Stimulated activated naive CD8-positive, alpha-beta T cell treated with anti-CD3 and anti-CD28 coated beads, Interleukin-15, amount 100 ng/mL, for 72 hours (primary cell): ENCODE measurements around the gene PRDM11.

ENCODE experiments used
- ATAC-seq: fragments of 150-1000 bp; cut with Tn5 transposase; 2 replicates; pipeline ENCODE4 v1.10.0; 2021; ENCODE audit warnings: mild to moderate bottlenecking, moderate library complexity
- DNase-seq, 2 donors: peaks; one replicate each; pipeline ENCODE4 v3.0.0; 2021 to 2022
- H3K27ac Mint-ChIP-seq, 2 donors: one replicate each; pipeline ENCODE4 v1.8.0; 2022; ENCODE audit warnings: mild to moderate bottlenecking in 2 of 2, mixed read lengths in 2 of 2, moderate library complexity in 2 of 2
- H3K27me3 Mint-ChIP-seq: one replicate; pipeline ENCODE4 v1.8.0; 2022; ENCODE audit warnings: mixed read lengths
- H3K4me1 Mint-ChIP-seq: one replicate; pipeline ENCODE4 v1.8.0; 2022; ENCODE audit warnings: mild to moderate bottlenecking, mixed read lengths
- H3K4me3 Mint-ChIP-seq, 2 donors: one replicate each; pipeline ENCODE4 v1.8.0; 2022; ENCODE audit warnings: mild to moderate bottlenecking in 2 of 2, mixed read lengths in 2 of 2, moderate library complexity in 1 of 2
- H3K9me3 Mint-ChIP-seq, 2 donors: one replicate each; pipeline ENCODE4 v1.8.0; 2022; ENCODE audit warnings: mixed read lengths in 2 of 2

The PRDM11 gene

GRCh38 chr11:45149483-45150056 is 3.1 kb downstream of the PRDM11 start:
- no peak for DNase-seq
- peaks cover 16% of the 10 kb centered on the region for H3K27me3 Mint-ChIP-seq
- peaks cover 4 to 10% of the 10 kb centered on the region in 2 donors for H3K9me3 Mint-ChIP-seq
- ATAC-seq: no peak
- H3K4me3 Mint-ChIP-seq: no peak overlapping the region
- peaks cover 46% of the 10 kb centered on the region for H3K4me1 Mint-ChIP-seq
- no peak overlapping the region for H3K27ac Mint-ChIP-seq

GRCh38 chr11:45150301-45150700 is 3.9 kb downstream of the PRDM11 start:
- ATAC-seq (no peak), DNase-seq (no peak)
- Mint-ChIP-seq H3K9me3 (peaks cover 4 to 10% of the 10 kb centered on the region in 2 donors), H3K27me3 (peaks cover 10% of the 10 kb centered on the region), H3K27ac (no peak overlapping the region), H3K4me3 (no peak overlapping the region), H3K4me1 (peaks cover 51% of the 10 kb centered on the region)

- no peak for DNase-seq
- Mint-ChIP-seq H3K4me1 (peaks cover 45% of the 10 kb centered on the region), H3K4me3 (no peak overlapping the region), H3K9me3 (peaks cover 4 to 10% of the 10 kb centered on the region in 2 donors), H3K27me3 (peaks cover 4% of the 10 kb centered on the region), H3K27ac (no peak overlapping the region)
- ATAC-seq: no peak
Measured at GRCh38 chr11:45150943-45151342, 4.5 kb downstream of the PRDM11 start.

GRCh38 chr11:45151362-45151982 is 5.0 kb downstream of the PRDM11 start:
- DNase-seq (no peak), ATAC-seq (no peak)
- Mint-ChIP-seq H3K4me3 (no peak overlapping the region), H3K9me3 (peaks cover 4 to 10% of the 10 kb centered on the region in 2 donors), H3K4me1 (peaks cover 45% of the 10 kb centered on the region), H3K27me3 (no peaks in the 10 kb centered on the region), H3K27ac (no peak overlapping the region)

- Mint-ChIP-seq H3K9me3 (peaks cover 4 to 10% of the 10 kb centered on the region in 2 donors), H3K4me1 (peaks cover 50% of the 10 kb centered on the region), H3K4me3 (no peak overlapping the region), H3K27me3 (no peaks in the 10 kb centered on the region), H3K27ac (no peak overlapping the region)
- ATAC-seq (no peak), DNase-seq (no peak)
Measured at GRCh38 chr11:45152740-45153595, 6.5 kb downstream of the PRDM11 start.

GRCh38 chr11:45154276-45154675 is 7.8 kb downstream of the PRDM11 start:
- no peak for DNase-seq
- H3K9me3 Mint-ChIP-seq: peaks cover 3 to 4% of the 10 kb centered on the region in 2 donors
- no peak overlapping the region for H3K4me3 Mint-ChIP-seq
- no peak overlapping the region for H3K27ac Mint-ChIP-seq
- no peaks in the 10 kb centered on the region for H3K27me3 Mint-ChIP-seq
- ATAC-seq: no peak
- H3K4me1 Mint-ChIP-seq: peaks cover 50% of the 10 kb centered on the region

- Mint-ChIP-seq H3K4me3 (no peak overlapping the region), H3K9me3 (peaks cover 0 to 1% of the 10 kb centered on the region in 2 donors), H3K4me1 (peaks cover 49% of the 10 kb centered on the region), H3K27ac (peak overlapping the region in 1 of 2 donors; percentile 14), H3K27me3 (no peaks in the 10 kb centered on the region)
- ATAC-seq: no peak
- DNase-seq: no peak
Measured at GRCh38 chr11:45155058-45155551, 8.7 kb downstream of the PRDM11 start.

- no peak for ATAC-seq
- no peak for DNase-seq
- no peak overlapping the region for H3K27ac Mint-ChIP-seq
Measured at GRCh38 chr11:45155627-45156180, 9.3 kb downstream of the PRDM11 start.

GRCh38 chr11:45156201-45156600 is 9.8 kb downstream of the PRDM11 start:
- ATAC-seq (no peak), DNase-seq (no peak)
- Mint-ChIP-seq H3K4me3 (no peak overlapping the region), H3K4me1 (peaks cover 54% of the 10 kb centered on the region), H3K27ac (no peak overlapping the region), H3K27me3 (no peaks in the 10 kb centered on the region), H3K9me3 (no peaks in the 10 kb centered on the region)

More at GRCh38 chr11:45155627-45156180, 9.3 kb downstream of the PRDM11 start:
- H3K4me1 Mint-ChIP-seq: peaks cover 54% of the 10 kb centered on the region
- no peak overlapping the region for H3K4me3 Mint-ChIP-seq
- no peaks in the 10 kb centered on the region for H3K27me3 Mint-ChIP-seq
- H3K9me3 Mint-ChIP-seq: no peaks in the 10 kb centered on the region

- no peaks in the 10 kb centered on the region for H3K9me3 Mint-ChIP-seq
- ATAC-seq (no peak), DNase-seq (no peak)
- peaks cover 54% of the 10 kb centered on the region for H3K4me1 Mint-ChIP-seq
- H3K4me3 Mint-ChIP-seq: no peak overlapping the region
- no peaks in the 10 kb centered on the region for H3K27me3 Mint-ChIP-seq
- peak overlapping the region in 1 of 2 donors; percentile 85 for H3K27ac Mint-ChIP-seq
Measured at GRCh38 chr11:45156741-45157140, 10.3 kb downstream of the PRDM11 start.

GRCh38 chr11:45157247-45158209 is 11.1 kb downstream of the PRDM11 start:
- ATAC-seq: peak; percentile 12
- DNase-seq: no peak
- no peaks in the 10 kb centered on the region for H3K9me3 Mint-ChIP-seq
- no peaks in the 10 kb centered on the region for H3K27me3 Mint-ChIP-seq
- peaks cover 53% of the 10 kb centered on the region for H3K4me1 Mint-ChIP-seq
- no peak overlapping the region for H3K4me3 Mint-ChIP-seq
- H3K27ac Mint-ChIP-seq: no peak overlapping the region

GRCh38 chr11:45158210-45158731 is 11.8 kb downstream of the PRDM11 start:
- no peaks in the 10 kb centered on the region for H3K27me3 Mint-ChIP-seq
- no peak overlapping the region for H3K4me3 Mint-ChIP-seq
- H3K4me1 Mint-ChIP-seq: peaks cover 54% of the 10 kb centered on the region
- H3K9me3 Mint-ChIP-seq: no peaks in the 10 kb centered on the region
- no peak overlapping the region for H3K27ac Mint-ChIP-seq
- ATAC-seq (peak; percentile 19), DNase-seq (no peak)

GRCh38 chr11:45158891-45159605 is 12.6 kb downstream of the PRDM11 start:
- Mint-ChIP-seq H3K4me3 (no peak overlapping the region), H3K27ac (no peak overlapping the region), H3K27me3 (no peaks in the 10 kb centered on the region), H3K9me3 (no peaks in the 10 kb centered on the region), H3K4me1 (peaks cover 62% of the 10 kb centered on the region)
- DNase-seq (no peak), ATAC-seq (no peak)

GRCh38 chr11:45159781-45160365 is 13.4 kb downstream of the PRDM11 start:
- ATAC-seq: no peak
- H3K27ac Mint-ChIP-seq: peak overlapping the region in 1 of 2 donors; percentile 33
- H3K9me3 Mint-ChIP-seq: no peaks in the 10 kb centered on the region
- H3K27me3 Mint-ChIP-seq: no peaks in the 10 kb centered on the region
- no peak for DNase-seq
- no peak overlapping the region for H3K4me3 Mint-ChIP-seq
- peaks cover 65% of the 10 kb centered on the region for H3K4me1 Mint-ChIP-seq
